WI38 (cell line): ENCODE measurements around the gene LMF1.

Experiments
- H3K4me3 ChIP-seq: 2 replicates; pipeline ENCODE4 v1.5.1; 2011; ENCODE audit warnings: low read depth, mild to moderate bottlenecking, control low read depth, low read length
- TF ChIP-seq, protein P1 (sequence below): IDR thresholded peaks from 2 replicates; pipeline ENCODE4 v1.5.1; 2012; ENCODE audit warnings: low read depth, mild to moderate bottlenecking, control low read depth, low read length

The LMF1 gene

DNA sequence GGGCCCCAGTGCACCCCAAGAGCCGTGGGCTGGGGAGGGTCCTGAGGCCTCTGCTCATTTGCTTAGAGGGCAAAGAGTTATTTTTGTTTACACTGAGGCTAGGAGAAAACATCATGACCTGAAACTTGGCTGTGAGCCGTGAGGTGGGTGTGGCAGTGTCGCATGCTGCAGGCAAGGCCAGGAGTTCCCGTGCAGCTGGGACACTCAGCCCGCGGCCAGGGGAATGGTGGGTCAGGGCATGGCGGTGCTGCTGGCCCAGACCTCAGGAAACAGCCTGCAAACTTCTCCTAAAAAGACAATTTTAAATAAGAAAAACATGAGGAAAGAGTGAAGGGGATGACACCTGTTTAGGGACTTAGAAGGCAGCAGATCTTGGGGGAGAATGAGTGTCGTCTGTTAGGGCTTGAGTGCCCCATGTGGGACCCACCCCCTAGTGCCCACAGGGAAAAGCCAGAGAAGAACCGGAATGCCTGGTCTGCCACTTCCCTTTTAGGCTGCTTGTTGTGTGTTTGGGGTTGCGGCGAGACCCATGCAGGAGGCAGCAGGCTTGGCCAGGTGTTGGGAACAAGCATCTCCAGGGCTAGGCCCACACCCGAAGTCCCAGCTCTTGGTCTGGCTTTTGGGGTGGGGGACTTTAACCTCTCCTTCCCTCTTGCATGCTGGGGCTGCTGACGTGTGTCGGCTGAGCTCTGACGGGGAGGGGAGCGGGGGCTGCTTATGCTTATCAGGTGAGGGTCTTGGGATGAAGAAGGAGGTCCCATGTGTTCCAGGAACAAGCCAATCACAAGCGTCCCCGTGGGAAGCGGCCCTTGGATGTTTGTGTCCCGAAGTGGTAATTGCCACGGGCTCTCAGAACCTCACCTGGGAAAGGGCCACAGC, 89.3 kb downstream of the LMF1 start:
- TF ChIP-seq, protein P1, sequence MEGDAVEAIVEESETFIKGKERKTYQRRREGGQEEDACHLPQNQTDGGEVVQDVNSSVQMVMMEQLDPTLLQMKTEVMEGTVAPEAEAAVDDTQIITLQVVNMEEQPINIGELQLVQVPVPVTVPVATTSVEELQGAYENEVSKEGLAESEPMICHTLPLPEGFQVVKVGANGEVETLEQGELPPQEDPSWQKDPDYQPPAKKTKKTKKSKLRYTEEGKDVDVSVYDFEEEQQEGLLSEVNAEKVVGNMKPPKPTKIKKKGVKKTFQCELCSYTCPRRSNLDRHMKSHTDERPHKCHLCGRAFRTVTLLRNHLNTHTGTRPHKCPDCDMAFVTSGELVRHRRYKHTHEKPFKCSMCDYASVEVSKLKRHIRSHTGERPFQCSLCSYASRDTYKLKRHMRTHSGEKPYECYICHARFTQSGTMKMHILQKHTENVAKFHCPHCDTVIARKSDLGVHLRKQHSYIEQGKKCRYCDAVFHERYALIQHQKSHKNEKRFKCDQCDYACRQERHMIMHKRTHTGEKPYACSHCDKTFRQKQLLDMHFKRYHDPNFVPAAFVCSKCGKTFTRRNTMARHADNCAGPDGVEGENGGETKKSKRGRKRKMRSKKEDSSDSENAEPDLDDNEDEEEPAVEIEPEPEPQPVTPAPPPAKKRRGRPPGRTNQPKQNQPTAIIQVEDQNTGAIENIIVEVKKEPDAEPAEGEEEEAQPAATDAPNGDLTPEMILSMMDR, result no peak
- no peak overlapping the region for H3K4me3 ChIP-seq

DNA sequence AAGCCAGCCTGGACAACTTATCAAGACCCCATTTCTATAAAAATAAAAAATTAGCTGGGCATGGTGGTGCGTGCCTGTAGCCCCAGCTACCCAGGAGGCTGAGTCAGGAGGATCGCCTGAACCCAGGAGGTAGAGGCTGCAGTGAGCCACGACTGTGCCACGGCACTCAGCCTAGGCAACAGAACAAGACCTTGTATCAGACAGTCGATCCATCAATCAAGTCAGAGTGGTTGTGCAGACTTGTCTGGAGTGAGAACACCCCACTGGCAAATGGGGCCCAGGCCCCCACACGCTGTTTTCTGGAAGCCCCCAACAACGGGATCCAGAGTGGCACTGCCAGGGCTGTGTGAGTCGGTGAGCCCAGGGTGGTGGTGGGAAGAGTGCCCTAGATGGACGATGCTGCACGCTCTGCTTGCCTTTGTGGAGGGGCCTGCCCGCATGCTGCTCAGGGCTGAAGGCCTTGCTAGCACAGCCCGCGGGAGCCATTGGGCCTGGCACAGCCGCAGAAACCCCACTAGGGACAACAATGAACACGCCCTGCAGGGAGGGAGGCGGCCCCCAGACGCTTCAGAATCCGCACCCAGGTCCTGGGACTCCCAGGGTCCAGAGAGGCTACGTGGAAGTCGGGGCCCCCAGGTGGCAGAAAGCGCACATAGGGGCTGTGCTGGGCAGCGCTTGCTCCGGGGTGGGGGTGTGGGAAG, 90.2 kb downstream of the LMF1 start:
- TF ChIP-seq, protein P1, result no peak
- no peak overlapping the region for H3K4me3 ChIP-seq

DNA sequence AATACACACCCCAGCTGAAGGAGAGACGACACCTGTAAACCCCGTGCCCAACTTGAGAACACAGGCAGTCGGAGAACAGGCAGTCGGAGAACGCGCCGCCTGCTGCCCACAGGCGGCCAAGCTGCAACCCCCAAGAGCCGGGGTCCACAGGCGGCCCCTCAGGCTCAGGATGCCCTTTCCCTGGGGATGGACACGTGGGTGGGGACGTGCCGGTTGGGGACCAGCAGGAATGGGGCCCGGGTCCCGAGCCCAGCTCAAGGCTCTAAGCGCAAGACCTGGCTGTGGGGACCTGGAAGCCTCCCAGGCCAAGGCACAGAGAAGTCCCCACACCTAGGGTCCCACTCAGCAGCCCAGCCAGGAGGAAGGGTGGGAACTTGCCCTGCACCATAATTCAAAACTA, 90.8 kb downstream of the LMF1 start:
- no peak overlapping the region for H3K4me3 ChIP-seq
- TF ChIP-seq, protein P1, result no peak

DNA sequence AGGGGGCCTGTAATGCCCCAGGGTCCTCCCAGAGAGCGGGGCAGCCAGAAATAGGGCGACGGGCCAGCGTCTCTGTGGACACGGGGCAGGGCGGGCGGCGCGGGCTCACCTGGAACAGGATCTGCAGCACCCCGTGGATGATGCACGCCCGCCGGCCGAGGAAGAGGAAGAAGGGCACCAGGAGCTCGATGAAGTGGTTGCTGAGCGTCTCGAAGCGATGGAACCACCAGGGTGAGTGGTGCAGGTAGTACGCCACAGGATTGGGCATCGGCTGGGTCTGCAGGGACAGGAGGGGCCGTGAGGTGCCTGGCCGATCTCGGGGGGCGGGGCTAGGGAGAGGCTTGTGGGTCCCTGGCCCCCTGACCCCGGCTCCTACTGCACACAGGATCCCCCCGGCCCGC, 91.3 kb downstream of the LMF1 start:
- no peak overlapping the region for H3K4me3 ChIP-seq
- TF ChIP-seq, protein P1, result no peak

DNA sequence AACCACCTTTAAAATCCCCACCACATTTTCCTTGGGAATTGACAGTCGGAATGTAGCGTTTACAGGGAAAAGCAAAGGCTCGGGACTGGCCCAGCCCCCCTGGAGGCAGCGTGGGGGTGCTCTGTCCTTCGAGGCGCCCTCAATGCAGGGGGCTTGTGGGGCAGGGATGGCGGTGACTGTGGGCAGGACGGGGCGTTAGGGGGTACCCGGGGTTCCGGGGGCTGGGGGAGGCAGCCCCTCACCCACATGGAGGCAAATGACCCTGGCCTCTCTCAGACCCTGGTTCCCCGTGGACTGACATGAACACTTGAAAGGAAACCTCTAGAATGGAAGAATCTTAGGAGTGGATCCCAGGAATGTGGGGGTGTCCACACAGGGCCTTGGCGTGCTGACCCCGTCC, 91.9 kb downstream of the LMF1 start:
- H3K4me3 ChIP-seq, result no peak overlapping the region

DNA sequence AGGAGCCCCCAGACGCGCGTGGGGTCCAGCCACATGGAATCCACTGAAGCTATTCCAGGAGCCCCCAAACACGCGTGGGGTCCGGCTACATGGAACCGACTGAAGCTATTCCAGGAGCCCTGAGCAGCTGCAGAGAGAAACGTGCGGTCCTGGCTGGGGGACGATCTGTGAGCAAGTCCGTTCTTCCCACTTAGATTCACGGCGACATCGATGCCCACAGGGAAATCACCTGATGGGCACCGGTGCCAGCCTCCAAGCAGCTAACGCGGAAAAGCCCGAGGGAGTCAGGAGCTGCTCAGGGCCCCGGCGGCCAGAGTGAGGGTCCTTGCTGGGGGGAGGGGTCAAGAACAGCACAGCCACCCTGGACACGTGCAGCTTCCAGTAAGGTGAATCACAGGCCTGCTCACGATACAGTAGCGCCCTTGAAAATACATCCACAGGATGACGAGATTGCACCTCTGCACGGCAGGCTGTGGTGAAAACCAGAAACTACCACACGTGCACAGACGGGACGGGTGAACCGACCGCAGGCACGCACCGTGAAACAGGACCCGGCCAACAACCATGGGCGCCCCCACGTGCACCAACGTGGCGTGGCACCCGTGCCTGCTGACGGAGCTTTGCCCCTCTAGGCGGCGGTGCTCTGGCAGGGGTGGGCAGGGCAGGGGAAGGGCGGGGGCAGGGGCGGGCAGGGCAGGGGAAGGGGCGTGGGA, 92.6 kb downstream of the LMF1 start:
- TF ChIP-seq, protein P1, result no peak
- no peak overlapping the region for H3K4me3 ChIP-seq

More for the DNA sequence above, 91.9 kb downstream of the LMF1 start:
- TF ChIP-seq, protein P1, result no peak
